GM23248 (cell line): ENCODE results near the gene MYH9.

Source experiments
- EZH2 ChIP-seq: fragments of 200-600 bp; sonication (generic); IDR thresholded peaks from 2 replicates; pipeline ENCODE4 v1.6.1; 2018; ENCODE audit warnings: antibody characterized with exemption, mild to moderate bottlenecking; ENCODE audit not compliant: insufficient read depth, poor library complexity, severe bottlenecking
- EZH2phosphoT487 ChIP-seq: fragments of 200-600 bp; sonication (generic); IDR thresholded peaks from 2 replicates; pipeline ENCODE4 v1.6.1; 2018; ENCODE audit warnings: antibody characterized with exemption, moderate library complexity, mild to moderate bottlenecking, low read depth; ENCODE audit not compliant: insufficient read depth

GRCh38 chr22:36234919-36235318 lies 152.8 kb downstream of the MYH9 start:
- TF ChIP-seq EZH2phosphoT487 (no peak), EZH2 (no peak)
